Panc1 (cell line): ENCODE measurements around the gene SLF2. TPM values are rescaled to one million over a fixed set of nuclear protein-coding genes. Genes with fewer than 3 reads are reported as not detected.

Experiments used
- ATAC-seq: fragments of 200-7000 bp; cut with Tn5 transposase; 2 replicates; pipeline ENCODE4 v1.9.1; 2020; ENCODE audit warnings: mild to moderate bottlenecking, moderate library complexity
- BruUV-seq: library from RNA; stranded (reverse); fragments of 400-500 nt; replicated peaks from 2 replicates; lab custom pipeline; 2021; lab: Mats Ljungman, UMichigan
- CTCF ChIA-PET: fragments of 300-600 bp; sonication (Branson Sonifier 250); formaldehyde crosslinking; loops from one replicate; lab custom pipeline; 2022; ENCODE audit warnings: antibody characterized with exemption; lab: Charles Lee
- POLR2A ChIA-PET: fragments of 300-600 bp; sonication (Branson Sonifier 250); formaldehyde crosslinking; loops from one replicate; lab custom pipeline; 2022; ENCODE audit warnings: antibody characterized with exemption; lab: Charles Lee
- DNase-seq: peaks from one replicate; pipeline ENCODE4 v3.0.0-alpha.2; 2010; ENCODE audit warnings: low read depth, low spot score
- H3K27ac ChIP-seq: 2 replicates; pipeline ENCODE4 v1.5.1; 2011; ENCODE audit warnings: mild to moderate bottlenecking, low read length, inconsistent platforms
- H3K27me3 ChIP-seq: fragments of 200-500 bp; sonication (Bioruptor generic); 2 replicates; pipeline ENCODE4 v1.6.0; 2014; ENCODE audit warnings: low read length, inconsistent platforms; ENCODE audit not compliant: control insufficient read depth, insufficient read depth
- H3K36me3 ChIP-seq: fragments of 200-500 bp; sonication (Bioruptor generic); 2 replicates; pipeline ENCODE4 v1.5.1; 2014; ENCODE audit warnings: inconsistent platforms, mild to moderate bottlenecking, low read length, moderate library complexity; ENCODE audit not compliant: control insufficient read depth, insufficient read depth
- H3K4me1 ChIP-seq: 2 replicates; pipeline ENCODE4 v1.5.1; 2011; ENCODE audit warnings: inconsistent platforms, mild to moderate bottlenecking, low read length, moderate library complexity; ENCODE audit not compliant: control insufficient read depth, insufficient read depth
- H3K4me3 ChIP-seq, 2 experiments: 2 replicates each; pipeline ENCODE4 v1.5.1; 2011 to 2012; ENCODE audit warnings: low read depth in 2 of 2, low read length in 2 of 2, mild to moderate bottlenecking in 2 of 2, inconsistent platforms in 1 of 2, moderate library complexity in 1 of 2
- H3K9me3 ChIP-seq: fragments of 200-500 bp; sonication (Bioruptor generic); 2 replicates; pipeline ENCODE4 v1.5.1; 2014; ENCODE audit warnings: low read depth, mild to moderate bottlenecking, inconsistent platforms, low read length, moderate library complexity; ENCODE audit not compliant: control insufficient read depth, insufficient read depth
- POLR2AphosphoS5 ChIP-seq: IDR thresholded peaks from 2 replicates; pipeline ENCODE4 v1.6.1; 2012; ENCODE audit warnings: mild to moderate bottlenecking, low read depth, low read length, moderate library complexity
- SIN3A ChIP-seq: IDR thresholded peaks from 2 replicates; pipeline ENCODE4 v1.6.1; 2012; ENCODE audit warnings: low read depth, mild to moderate bottlenecking, low read length, moderate library complexity, borderline replicate concordance; ENCODE audit not compliant: insufficient read depth
- TCF7L2 ChIP-seq: IDR thresholded peaks from 2 replicates; pipeline ENCODE4 v1.6.1; 2011; ENCODE audit warnings: mild to moderate bottlenecking, low read depth, low read length, inconsistent platforms
- in situ Hi-C: cut with HindIII; loops from 2 replicates; pipeline ENCODE4 v1.10.0; 2016; ENCODE audit warnings: low sequenced_read_pairs, low pct_unique_long_range_greater_than_20kb
- intact Hi-C: fragments of 100-400 bp; cut with micrococcal nuclease; formaldehyde crosslinking; loops from one replicate; pipeline ENCODE4 v1.10.0; 2022; ENCODE audit not compliant: unreplicated experiment
- total RNA-seq: library from RNA; stranded (reverse); gene quantifications from one replicate; pipeline ENCODE4 v1.2.1, GENCODE V29; 2021; ENCODE audit not compliant: unreplicated experiment
- TF ChIP-seq, protein P1 (sequence below): fragments of 450-650 bp; IDR thresholded peaks from 2 replicates; pipeline ENCODE4 v1.5.1; 2017; ENCODE audit warnings: mild to moderate bottlenecking
- TF ChIP-seq, protein P2 (sequence below), 2 experiments: IDR thresholded peaks; 2 replicates each; pipeline ENCODE4 v1.6.1; 2011 to 2012; ENCODE audit warnings: low read depth in 2 of 2, control low read depth in 1 of 2, low read length in 1 of 2, mild to moderate bottlenecking in 1 of 2, moderate library complexity in 1 of 2; ENCODE audit not compliant: insufficient read depth in 1 of 2

The SLF2 gene
- total RNA-seq, 1 experiment from 2014 or later = 38.8 TPM

GRCh38 chr10:101002456-101002855, 89.7 kb downstream of the SLF2 start:
- H3K4me3 ChIP-seq = no peak overlapping the region
- ChIA-PET CTCF (interaction anchor here (1.0 to 1.7 kb wide), 2 partner anchors 9 to 12 kb away, joined by 3 to 4 read pairs; no protein-coding TSS in a partner anchor), POLR2A (interaction anchor here (0.6 kb wide), 1 partner anchor 15 kb away, joined by 14 read pairs; no protein-coding TSS in a partner anchor)
- no peaks in the 10 kb centered on the region for H3K27me3 ChIP-seq
- no peak for DNase-seq
- H3K4me1 ChIP-seq = peaks cover 27% of the 10 kb centered on the region
- BruUV-seq = no TSS peak
- in situ Hi-C loops (no loop called here), intact Hi-C loops (no loop called here)
- ATAC-seq = no peak
- no peak for TF ChIP-seq TCF7L2
- TF ChIP-seq, protein P1, sequence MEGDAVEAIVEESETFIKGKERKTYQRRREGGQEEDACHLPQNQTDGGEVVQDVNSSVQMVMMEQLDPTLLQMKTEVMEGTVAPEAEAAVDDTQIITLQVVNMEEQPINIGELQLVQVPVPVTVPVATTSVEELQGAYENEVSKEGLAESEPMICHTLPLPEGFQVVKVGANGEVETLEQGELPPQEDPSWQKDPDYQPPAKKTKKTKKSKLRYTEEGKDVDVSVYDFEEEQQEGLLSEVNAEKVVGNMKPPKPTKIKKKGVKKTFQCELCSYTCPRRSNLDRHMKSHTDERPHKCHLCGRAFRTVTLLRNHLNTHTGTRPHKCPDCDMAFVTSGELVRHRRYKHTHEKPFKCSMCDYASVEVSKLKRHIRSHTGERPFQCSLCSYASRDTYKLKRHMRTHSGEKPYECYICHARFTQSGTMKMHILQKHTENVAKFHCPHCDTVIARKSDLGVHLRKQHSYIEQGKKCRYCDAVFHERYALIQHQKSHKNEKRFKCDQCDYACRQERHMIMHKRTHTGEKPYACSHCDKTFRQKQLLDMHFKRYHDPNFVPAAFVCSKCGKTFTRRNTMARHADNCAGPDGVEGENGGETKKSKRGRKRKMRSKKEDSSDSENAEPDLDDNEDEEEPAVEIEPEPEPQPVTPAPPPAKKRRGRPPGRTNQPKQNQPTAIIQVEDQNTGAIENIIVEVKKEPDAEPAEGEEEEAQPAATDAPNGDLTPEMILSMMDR = no peak
- TF ChIP-seq, protein P2, sequence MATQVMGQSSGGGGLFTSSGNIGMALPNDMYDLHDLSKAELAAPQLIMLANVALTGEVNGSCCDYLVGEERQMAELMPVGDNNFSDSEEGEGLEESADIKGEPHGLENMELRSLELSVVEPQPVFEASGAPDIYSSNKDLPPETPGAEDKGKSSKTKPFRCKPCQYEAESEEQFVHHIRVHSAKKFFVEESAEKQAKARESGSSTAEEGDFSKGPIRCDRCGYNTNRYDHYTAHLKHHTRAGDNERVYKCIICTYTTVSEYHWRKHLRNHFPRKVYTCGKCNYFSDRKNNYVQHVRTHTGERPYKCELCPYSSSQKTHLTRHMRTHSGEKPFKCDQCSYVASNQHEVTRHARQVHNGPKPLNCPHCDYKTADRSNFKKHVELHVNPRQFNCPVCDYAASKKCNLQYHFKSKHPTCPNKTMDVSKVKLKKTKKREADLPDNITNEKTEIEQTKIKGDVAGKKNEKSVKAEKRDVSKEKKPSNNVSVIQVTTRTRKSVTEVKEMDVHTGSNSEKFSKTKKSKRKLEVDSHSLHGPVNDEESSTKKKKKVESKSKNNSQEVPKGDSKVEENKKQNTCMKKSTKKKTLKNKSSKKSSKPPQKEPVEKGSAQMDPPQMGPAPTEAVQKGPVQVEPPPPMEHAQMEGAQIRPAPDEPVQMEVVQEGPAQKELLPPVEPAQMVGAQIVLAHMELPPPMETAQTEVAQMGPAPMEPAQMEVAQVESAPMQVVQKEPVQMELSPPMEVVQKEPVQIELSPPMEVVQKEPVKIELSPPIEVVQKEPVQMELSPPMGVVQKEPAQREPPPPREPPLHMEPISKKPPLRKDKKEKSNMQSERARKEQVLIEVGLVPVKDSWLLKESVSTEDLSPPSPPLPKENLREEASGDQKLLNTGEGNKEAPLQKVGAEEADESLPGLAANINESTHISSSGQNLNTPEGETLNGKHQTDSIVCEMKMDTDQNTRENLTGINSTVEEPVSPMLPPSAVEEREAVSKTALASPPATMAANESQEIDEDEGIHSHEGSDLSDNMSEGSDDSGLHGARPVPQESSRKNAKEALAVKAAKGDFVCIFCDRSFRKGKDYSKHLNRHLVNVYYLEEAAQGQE (IDR thresholded peaks at IDR 0.05; ENCODE audit: insufficient read depth in 1 of 2, low read depth in 2 of 2, low read length in 1 of 2) = no peak
- TF ChIP-seq SIN3A = no peak
- H3K36me3 ChIP-seq = peaks cover 5% of the 10 kb centered on the region; the same call in 1 of the 2 replicates
- no peaks in the 10 kb centered on the region for H3K9me3 ChIP-seq
- no peak overlapping the region for H3K27ac ChIP-seq

- in situ Hi-C loops = no loop called here
- peaks cover 5% of the 10 kb centered on the region; the same call in 1 of the 2 replicates for H3K36me3 ChIP-seq
Measured at GRCh38 chr10:101003639-101004206, 91.0 kb downstream of the SLF2 start.

More at GRCh38 chr10:101003639-101004206, 91.0 kb downstream of the SLF2 start:
- no TSS peak for BruUV-seq
- ChIA-PET CTCF (interaction anchor here (0.7 to 1.7 kb wide), 2 partner anchors 11 to 46 kb away, joined by 3 to 4 read pairs; no protein-coding TSS in a partner anchor), POLR2A (no interaction called here)
- intact Hi-C loops = no loop called here
- ATAC-seq (no peak), DNase-seq (no peak)
- Histone ChIP-seq H3K9me3 (no peaks in the 10 kb centered on the region), H3K4me3 (no peak overlapping the region), H3K4me1 (peaks cover 21% of the 10 kb centered on the region), H3K27ac (no peak overlapping the region), H3K27me3 (no peaks in the 10 kb centered on the region)
- TF ChIP-seq SIN3A (no peak), POLR2AphosphoS5 (no peak), TCF7L2 (no peak)
- TF ChIP-seq, protein P1 = no peak
- TF ChIP-seq, protein P2 (IDR thresholded peaks at IDR 0.05; ENCODE audit: insufficient read depth in 1 of 2, low read depth in 2 of 2, low read length in 1 of 2) = no peak
